Ovary (tissue), 3 donors: ENCODE measurements around the gene GALNT17.

Experiments
- EP300 ChIP-seq: sonication (generic); formaldehyde crosslinking; IDR thresholded peaks from one replicate; pipeline ENCODE4 v1.6.1; 2017; ENCODE audit warnings: antibody characterized with exemption
- POLR2A ChIP-seq: fragments of 450-650 bp; IDR thresholded peaks from one replicate; pipeline ENCODE4 v1.6.1; 2017; ENCODE audit warnings: antibody characterized with exemption, mild to moderate bottlenecking, moderate library complexity
- TF ChIP-seq, protein P1 (sequence below), 3 donors: fragments of 450-650 bp in 2 of 3; fragments of 200-600 bp in 1 of 3; IDR thresholded peaks; one replicate each; pipeline versions ENCODE4 v1.5.1 to v1.8.0; 2016 to 2022; ENCODE audit warnings: antibody characterized with exemption in 3 of 3, mild to moderate bottlenecking in 1 of 3
- donor health status: DM: no; HTN: no; CAD: no.

GRCh38 chr7:71459132-71459531 lies 327.2 kb downstream of the GALNT17 start:
- TF ChIP-seq EP300 (no peak), POLR2A (no peak)
- TF ChIP-seq, protein P1, sequence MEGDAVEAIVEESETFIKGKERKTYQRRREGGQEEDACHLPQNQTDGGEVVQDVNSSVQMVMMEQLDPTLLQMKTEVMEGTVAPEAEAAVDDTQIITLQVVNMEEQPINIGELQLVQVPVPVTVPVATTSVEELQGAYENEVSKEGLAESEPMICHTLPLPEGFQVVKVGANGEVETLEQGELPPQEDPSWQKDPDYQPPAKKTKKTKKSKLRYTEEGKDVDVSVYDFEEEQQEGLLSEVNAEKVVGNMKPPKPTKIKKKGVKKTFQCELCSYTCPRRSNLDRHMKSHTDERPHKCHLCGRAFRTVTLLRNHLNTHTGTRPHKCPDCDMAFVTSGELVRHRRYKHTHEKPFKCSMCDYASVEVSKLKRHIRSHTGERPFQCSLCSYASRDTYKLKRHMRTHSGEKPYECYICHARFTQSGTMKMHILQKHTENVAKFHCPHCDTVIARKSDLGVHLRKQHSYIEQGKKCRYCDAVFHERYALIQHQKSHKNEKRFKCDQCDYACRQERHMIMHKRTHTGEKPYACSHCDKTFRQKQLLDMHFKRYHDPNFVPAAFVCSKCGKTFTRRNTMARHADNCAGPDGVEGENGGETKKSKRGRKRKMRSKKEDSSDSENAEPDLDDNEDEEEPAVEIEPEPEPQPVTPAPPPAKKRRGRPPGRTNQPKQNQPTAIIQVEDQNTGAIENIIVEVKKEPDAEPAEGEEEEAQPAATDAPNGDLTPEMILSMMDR (IDR thresholded peaks at IDR 0.05), result no peak
